ENCODE data around the gene CASZ1. TPM values are rescaled to one million over a fixed set of nuclear protein-coding genes. Genes with fewer than 3 reads are reported as not detected.
A peak's percentile ranks its signal among the peaks of the same experiment; 100 is the strongest.

Gene CASZ1
- total RNA-seq, 2 donors from 2014 or later = 13.5 to 17.8 TPM

DNA sequence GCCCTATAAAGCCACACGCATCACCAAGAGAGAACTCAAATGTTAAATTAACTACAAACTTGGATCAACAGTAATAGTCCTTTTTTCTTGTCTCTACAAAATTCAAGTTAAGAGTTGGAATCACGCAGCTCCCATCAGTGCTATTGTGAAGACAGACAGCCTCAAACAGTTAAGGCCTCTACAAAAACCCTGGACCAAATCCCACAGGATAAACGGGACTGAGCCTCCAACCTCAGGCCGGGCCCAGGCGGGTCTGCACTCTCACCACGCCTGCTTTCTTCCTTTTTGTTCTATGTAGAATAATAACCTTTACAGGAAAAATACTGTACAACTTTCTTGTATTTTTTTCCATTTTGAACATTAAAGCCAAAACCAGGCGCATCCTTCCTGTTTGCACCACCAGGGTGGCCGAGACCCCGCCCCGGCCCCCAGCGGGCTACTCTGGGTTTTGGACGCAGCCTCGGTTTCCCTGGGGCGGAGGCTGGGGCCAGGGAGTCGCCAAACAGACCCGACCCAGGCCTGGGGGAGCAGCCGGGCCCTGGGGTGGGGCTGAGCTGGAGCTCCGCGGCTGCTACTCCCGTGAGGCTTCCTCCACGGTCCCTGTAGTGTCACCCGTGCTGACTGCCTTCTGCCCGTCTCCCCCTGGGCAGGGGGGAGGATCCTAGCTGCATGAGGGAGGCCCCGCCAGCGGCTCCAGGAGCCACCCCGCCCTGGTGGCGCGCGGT, 158.4 kb downstream of the CASZ1 start:
- H3K27ac Mint-ChIP-seq = no peak overlapping the region
- no peaks in the 10 kb centered on the region for H3K9me3 Mint-ChIP-seq
- ATAC-seq = no peak

DNA sequence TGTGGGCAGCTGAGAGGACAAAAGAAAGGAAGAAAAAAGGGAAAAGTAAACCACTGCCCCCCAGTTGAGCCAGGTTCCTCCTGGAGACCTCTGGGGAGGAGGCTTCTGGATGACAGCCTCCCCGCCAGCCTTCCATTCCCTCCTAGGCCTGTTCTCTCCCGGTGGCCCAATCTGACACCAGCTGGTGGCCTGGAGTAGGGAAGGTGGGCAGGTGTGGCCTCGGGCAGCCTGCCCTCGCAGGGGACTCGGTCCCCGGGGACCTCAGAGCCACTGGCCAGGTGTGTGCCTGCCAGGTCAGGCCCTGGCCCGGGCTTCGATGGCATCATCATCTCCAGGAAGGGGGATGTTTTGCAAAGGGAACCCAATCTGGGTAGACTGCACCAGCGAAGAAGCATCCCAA, 159.0 kb downstream of the CASZ1 start:
- Mint-ChIP-seq H3K27ac (no peak overlapping the region), H3K9me3 (no peaks in the 10 kb centered on the region), H3K36me3 (no peaks in the 10 kb centered on the region), H3K4me1 (ENCODE audit: low read depth in 2 of 2) (peaks cover 0 to 3% of the 10 kb centered on the region in 2 donors), H3K4me3 (no peak overlapping the region), H3K27me3 (no peaks in the 10 kb centered on the region)
- no peak for DNase-seq (ENCODE audit: low spot score)
- ATAC-seq = no peak

More for the DNA sequence above, 158.4 kb downstream of the CASZ1 start:
- no peak overlapping the region for H3K4me3 Mint-ChIP-seq
- H3K27me3 Mint-ChIP-seq = no peaks in the 10 kb centered on the region
- no peaks in the 10 kb centered on the region for H3K36me3 Mint-ChIP-seq
- peaks cover 0 to 3% of the 10 kb centered on the region in 2 donors for H3K4me1 Mint-ChIP-seq (ENCODE audit: low read depth in 2 of 2)
- no peak for DNase-seq (ENCODE audit: low spot score)

DNA sequence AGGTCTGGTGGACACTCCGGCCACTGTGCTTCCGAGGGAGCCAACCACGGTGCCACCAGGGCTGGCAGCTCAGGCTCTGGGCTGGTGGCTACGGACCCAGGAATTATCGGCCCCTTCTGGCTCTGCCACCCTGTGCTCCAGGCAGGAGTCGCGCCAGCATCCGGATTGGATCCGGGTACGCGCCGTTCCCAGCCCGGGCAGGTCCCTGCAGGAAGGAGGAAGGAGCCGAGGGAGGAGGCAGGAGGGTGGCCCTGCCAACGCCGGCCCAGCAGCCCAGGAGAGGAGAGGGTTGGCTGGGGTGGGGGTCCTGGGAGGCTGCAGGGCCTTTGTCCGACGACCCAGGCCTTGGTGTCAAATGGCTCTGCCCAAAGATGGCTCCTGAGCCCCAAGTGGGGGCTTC, 160.5 kb downstream of the CASZ1 start:
- no peak for DNase-seq (ENCODE audit: low spot score)
- Mint-ChIP-seq H3K36me3 (no peaks in the 10 kb centered on the region), H3K27ac (no peak overlapping the region), H3K9me3 (no peaks in the 10 kb centered on the region), H3K27me3 (no peaks in the 10 kb centered on the region), H3K4me1 (ENCODE audit: low read depth in 2 of 2) (no peaks in the 10 kb centered on the region), H3K4me3 (no peak overlapping the region)
- ATAC-seq = no peak

DNA sequence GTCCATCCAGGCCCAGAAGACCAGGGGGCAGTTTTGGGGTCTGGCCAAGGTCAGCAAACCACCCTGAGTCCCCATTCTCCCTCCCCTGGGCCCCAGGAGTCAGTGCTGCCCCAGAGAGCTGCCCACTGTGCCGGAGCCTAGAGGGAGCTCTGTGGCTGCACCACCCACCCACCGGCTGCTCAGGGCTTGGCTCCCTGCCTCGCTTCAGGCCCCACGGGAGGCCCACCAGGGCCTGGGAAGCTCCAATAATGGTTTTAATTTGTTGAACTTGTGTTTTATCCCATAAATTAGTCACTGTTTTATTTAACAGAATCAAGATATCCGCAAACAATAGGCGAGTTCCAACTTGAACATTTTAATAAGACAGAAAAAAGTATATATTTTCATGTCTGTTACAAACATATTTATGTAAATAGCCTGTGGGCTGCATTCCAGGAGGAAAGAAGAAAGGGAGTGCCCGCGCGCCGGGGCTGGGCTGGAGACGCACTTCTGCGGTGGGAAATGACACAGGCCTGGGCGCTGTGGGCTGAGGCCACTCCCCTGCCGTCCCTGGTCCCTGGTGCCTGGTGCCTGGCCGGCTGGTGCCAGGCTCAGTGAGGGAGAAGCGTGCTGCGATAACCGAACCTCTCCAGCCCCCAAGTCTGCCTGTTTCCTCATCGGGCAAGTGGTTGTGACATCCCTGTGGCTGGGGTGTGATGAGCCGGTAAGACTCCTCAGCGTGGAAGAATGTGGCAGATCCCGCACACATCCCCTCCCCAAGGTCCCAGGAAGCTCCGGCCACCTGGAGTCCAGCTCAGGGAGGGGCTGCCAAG, 161.2 kb downstream of the CASZ1 start:
- Mint-ChIP-seq H3K4me3 (no peak overlapping the region), H3K9me3 (no peaks in the 10 kb centered on the region), H3K27ac (no peak overlapping the region), H3K27me3 (no peaks in the 10 kb centered on the region), H3K4me1 (ENCODE audit: low read depth in 2 of 2) (no peaks in the 10 kb centered on the region), H3K36me3 (no peaks in the 10 kb centered on the region)
- DNase-seq (ENCODE audit: low spot score) = no peak
- no peak for ATAC-seq

DNA sequence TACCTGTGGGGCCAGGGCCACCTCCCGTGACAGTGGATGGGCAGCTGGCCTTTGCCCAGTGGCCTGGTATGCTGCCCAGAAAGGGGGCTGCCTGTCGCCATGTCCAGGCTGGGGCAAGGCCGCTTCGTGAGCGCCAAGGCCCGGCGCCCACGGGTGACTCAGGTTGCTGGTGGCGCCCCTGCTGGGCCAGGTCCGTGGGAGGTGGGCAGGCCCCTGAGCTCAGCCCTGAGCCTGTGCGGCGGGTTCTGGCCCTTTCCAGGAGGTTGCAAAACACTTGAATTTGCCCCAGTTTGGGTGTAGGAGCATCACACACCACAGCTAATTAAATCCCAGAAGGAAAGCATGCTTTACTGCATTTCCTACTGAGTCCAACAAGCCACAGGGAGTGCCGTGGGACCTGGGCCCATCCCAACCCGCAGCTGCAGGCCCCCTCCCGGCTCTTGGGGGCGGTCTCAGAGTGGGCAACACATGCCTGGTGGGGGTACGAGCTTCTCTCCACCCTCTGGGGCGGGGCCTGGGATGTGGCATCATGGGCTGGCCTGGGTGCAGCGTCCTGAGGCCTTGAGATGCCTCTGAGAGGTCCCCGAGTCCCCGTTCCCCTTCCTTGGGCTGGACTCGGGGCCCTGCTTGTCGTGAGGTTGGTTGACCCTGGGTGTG, 161.9 kb downstream of the CASZ1 start:
- ATAC-seq = no peak
- no peaks in the 10 kb centered on the region for H3K27me3 Mint-ChIP-seq
- no peaks in the 10 kb centered on the region for H3K4me1 Mint-ChIP-seq (ENCODE audit: low read depth in 2 of 2)
- no peaks in the 10 kb centered on the region for H3K36me3 Mint-ChIP-seq
- DNase-seq (ENCODE audit: low spot score) = peak; percentile 58
- H3K27ac Mint-ChIP-seq = no peak overlapping the region
- no peaks in the 10 kb centered on the region for H3K9me3 Mint-ChIP-seq
- H3K4me3 Mint-ChIP-seq = no peak overlapping the region

DNA sequence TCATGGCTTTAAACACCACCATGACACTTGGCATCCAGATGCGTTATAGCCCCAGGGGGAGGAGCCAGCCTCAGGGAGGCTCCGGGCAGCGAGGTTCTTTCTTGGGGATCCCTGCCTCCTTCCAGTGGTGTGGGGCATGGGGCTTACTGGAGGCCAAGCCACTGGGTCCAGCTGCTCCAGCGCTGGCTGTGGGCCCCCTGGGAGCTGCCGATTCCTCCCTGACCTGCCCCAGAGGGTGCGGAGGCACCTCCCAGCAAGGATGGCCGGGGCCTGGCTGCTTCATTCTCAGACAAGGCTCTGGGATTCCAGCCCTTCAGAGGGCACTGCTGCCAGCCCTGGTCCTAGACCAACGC, 162.4 kb downstream of the CASZ1 start:
- Mint-ChIP-seq H3K4me3 (no peak overlapping the region), H3K9me3 (no peaks in the 10 kb centered on the region), H3K36me3 (no peaks in the 10 kb centered on the region), H3K27ac (no peak overlapping the region), H3K27me3 (no peaks in the 10 kb centered on the region), H3K4me1 (ENCODE audit: low read depth in 2 of 2) (no peaks in the 10 kb centered on the region)
- DNase-seq (ENCODE audit: low spot score) (no peak), ATAC-seq (no peak)

DNA sequence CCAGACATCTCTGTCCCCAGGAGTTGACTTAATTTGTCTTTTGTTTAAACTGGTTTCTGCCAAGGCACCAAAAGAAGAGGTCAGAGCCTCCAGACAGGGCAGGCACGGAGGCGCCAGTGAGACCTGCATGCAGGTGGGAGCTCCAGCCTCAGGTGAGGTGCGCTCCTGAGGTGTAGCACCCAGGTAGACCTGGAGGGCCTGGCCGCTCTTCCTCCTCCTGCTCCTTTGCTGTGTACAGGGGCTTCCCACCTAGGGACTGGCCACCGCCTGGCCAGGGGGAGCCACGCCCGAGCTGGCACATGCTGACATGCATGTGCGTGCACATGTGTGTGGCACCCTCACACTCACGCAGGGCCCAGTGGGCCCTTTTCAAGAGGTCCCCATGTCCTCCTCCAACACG, 163.0 kb downstream of the CASZ1 start:
- no peaks in the 10 kb centered on the region for H3K27me3 Mint-ChIP-seq
- H3K27ac Mint-ChIP-seq = no peak overlapping the region
- H3K36me3 Mint-ChIP-seq = no peaks in the 10 kb centered on the region
- no peaks in the 10 kb centered on the region for H3K9me3 Mint-ChIP-seq
- no peaks in the 10 kb centered on the region for H3K4me1 Mint-ChIP-seq (ENCODE audit: low read depth in 2 of 2)
- DNase-seq (ENCODE audit: low spot score) (peak; percentile 41), ATAC-seq (no peak)
- H3K4me3 Mint-ChIP-seq = no peak overlapping the region

DNA sequence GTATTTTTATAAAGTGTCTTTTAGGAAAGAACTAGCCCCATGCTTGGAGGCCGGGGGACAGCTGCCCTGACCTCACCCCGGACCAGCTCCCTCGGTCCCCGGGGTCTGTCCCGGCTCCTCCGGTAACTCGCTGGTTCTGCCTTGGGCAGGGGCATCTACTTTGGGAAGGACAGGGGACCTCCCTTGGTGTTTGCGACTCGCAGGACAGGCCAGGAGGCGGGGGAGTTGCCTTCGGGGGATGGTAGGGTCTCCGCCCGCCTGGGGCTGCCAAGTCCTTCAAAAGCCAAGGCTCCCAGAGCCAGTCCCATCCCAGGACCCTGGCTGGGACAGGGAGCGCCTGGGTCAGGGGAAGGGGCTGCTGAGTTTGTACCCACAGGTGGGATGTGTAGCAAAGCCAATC, 163.8 kb downstream of the CASZ1 start:
- DNase-seq (ENCODE audit: low spot score) (no peak), ATAC-seq (no peak)
- Mint-ChIP-seq H3K9me3 (no peaks in the 10 kb centered on the region), H3K27ac (no peak overlapping the region), H3K4me3 (no peak overlapping the region), H3K4me1 (ENCODE audit: low read depth in 2 of 2) (no peaks in the 10 kb centered on the region), H3K27me3 (no peaks in the 10 kb centered on the region), H3K36me3 (no peaks in the 10 kb centered on the region)

DNA sequence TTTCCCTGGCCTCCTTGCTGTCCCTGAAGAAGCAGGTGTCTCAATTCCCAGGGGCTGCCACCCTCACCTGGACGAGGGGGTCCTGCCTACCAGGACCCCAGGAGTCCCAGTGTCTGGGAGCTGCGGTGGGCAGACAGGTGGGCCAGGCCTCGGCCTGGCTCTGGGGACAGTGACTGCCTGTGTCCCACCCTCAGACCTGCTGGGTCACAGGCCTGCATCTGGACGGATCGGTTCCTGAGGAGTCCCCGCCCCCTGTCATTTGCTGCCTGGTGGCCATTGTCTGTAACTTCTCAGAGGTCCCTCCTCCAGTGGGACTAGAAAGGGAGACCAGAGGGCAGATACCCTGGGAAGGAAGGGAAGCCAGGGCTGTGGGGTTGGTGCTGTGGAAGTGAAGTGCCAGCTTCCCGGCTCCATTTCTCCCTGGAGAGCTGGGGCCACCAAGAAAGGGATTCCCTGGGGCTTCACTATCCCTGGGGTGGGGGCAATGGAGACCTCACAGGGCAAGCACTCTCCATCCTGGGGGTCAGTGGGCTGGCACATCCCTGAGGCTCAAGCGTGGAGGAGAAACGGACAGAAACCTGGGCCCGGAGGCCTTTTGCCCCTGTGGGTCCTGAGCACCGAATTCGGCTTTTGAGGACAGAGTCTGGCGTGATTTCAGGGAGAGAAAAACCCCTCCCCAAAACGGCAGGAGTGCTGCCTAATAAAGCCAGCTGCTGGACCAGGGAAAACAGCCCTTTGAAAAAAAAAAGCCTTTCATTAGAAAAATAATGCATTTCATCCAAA, 164.4 kb downstream of the CASZ1 start:
- DNase-seq (ENCODE audit: low spot score) (peak; percentile 49), ATAC-seq (no peak)
- H3K4me3 Mint-ChIP-seq = no peak overlapping the region
- H3K36me3 Mint-ChIP-seq = no peaks in the 10 kb centered on the region
- no peaks in the 10 kb centered on the region for H3K4me1 Mint-ChIP-seq (ENCODE audit: low read depth in 2 of 2)
- no peaks in the 10 kb centered on the region for H3K9me3 Mint-ChIP-seq
- no peaks in the 10 kb centered on the region for H3K27me3 Mint-ChIP-seq
- H3K27ac Mint-ChIP-seq = no peak overlapping the region

DNA sequence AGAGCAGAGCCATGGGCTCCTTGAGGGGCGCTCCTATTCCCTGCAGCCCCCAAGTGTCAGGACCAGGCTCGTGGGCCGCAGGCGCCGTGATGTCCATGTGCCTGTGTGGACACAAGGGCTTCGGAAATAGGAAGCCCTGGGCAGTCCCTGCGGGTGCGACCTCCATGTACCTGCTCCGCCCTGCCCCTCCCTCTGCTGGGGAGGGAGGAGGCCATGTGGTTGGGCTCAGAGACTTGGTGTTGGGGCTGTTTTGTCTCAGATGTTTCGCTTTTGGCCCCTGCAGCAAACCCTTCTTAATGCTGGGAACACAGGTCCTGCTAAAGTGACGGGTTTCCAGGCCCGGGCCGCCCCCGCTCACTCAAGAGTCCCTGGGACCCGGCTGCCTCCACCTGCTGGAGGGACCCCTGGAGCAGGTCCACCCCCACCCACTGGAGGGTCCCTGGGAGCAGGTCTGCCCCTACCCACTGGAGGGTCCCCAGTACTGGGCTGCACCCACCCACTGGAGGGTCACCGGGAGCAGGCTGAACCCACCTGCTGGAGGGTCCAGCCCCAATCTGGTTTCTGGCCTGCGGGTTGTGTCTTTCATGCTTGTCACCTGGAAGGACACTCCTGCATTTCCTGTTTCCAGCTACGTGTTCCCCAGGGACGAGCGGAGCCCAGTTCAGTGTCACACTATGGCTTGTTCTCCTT, 165.2 kb downstream of the CASZ1 start:
- peak; percentile 56 for DNase-seq (ENCODE audit: low spot score)

DNA sequence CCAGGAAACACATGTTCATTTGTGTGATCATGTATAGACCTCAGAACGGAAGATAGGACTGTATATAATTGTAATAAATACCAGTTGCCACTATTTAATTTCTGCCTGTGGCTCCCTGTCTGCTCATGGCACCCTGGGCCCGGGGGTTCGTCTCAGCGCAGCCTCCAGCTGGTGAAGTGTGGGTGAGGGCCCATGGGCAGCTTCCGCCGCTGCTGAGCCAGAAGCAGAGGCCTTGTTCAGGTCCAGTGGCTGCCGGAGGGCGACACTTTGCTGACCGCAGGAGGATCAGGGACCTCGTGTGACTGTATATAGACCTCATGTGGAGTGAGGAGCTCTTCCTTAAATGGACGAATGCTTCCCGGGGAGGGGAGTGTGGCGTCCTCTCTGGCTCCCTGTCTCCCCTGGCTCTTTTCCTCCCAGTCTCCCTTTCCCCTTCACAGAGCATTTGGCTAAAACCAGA, 165.8 kb downstream of the CASZ1 start:
- Mint-ChIP-seq H3K27ac (no peak overlapping the region), H3K4me3 (no peak overlapping the region), H3K4me1 (ENCODE audit: low read depth in 2 of 2) (no peaks in the 10 kb centered on the region), H3K36me3 (no peaks in the 10 kb centered on the region), H3K9me3 (no peaks in the 10 kb centered on the region), H3K27me3 (no peaks in the 10 kb centered on the region)
- DNase-seq (ENCODE audit: low spot score) (no peak), ATAC-seq (no peak)

More for the DNA sequence above, 165.2 kb downstream of the CASZ1 start:
- ATAC-seq = no peak
- no peak overlapping the region for H3K4me3 Mint-ChIP-seq
- H3K36me3 Mint-ChIP-seq = no peaks in the 10 kb centered on the region
- H3K9me3 Mint-ChIP-seq = no peaks in the 10 kb centered on the region
- H3K27ac Mint-ChIP-seq = no peak overlapping the region
- H3K27me3 Mint-ChIP-seq = no peaks in the 10 kb centered on the region
- no peaks in the 10 kb centered on the region for H3K4me1 Mint-ChIP-seq (ENCODE audit: low read depth in 2 of 2)

DNA sequence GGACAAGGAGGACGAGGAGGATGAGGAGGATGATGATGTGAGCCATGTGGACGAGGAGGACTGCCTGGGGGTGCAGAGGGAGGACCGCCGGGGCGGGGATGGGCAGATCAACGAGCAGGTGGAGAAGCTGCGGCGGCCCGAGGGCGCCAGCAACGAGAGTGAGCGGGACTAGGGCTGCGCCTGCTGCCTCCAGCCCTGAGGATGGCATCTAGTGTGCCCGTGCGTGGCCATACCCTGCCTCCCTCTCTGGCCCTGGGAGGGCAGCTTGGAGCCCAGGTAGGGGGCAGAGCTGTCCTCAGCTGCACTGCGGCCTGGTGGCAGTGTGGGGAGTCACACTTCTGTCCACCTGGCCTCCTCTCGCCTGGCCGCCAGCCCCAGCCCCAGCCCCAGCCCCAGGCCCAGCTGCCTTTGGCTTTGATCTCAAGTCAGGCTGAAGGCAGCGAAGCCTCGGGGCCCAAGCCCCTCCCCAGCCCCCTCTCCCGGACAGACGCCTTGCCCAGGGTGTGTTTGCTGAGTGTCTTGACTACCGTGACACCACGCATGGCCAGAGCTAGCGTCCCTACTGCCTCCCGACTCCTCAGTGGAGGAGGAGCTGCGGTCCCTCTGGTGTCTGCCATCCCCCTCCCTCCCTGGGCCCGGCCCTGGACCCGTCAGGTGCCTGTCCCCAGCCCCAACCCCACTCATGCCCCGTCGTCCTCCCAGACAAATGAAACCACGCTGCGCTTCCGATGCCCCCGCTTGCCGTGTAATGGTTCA, 166.5 kb downstream of the CASZ1 start:
- no peak overlapping the region for H3K4me3 Mint-ChIP-seq
- no peaks in the 10 kb centered on the region for H3K36me3 Mint-ChIP-seq
- no peak overlapping the region for H3K27ac Mint-ChIP-seq
- H3K27me3 Mint-ChIP-seq = no peaks in the 10 kb centered on the region
- H3K9me3 Mint-ChIP-seq = no peaks in the 10 kb centered on the region
- DNase-seq (ENCODE audit: low spot score) (no peak), ATAC-seq (no peak)
- H3K4me1 Mint-ChIP-seq (ENCODE audit: low read depth in 2 of 2) = no peaks in the 10 kb centered on the region
